ENCODE data around the gene DLG2. TPM values are rescaled to one million over a fixed set of nuclear protein-coding genes. Genes with fewer than 3 reads are reported as not detected.

Gene DLG2
- total RNA-seq, 1 donor from 2014 or later, result 5.9 TPM

GRCh38 chr11:84721561-84721961 is 905.6 kb downstream of the DLG2 start:
- Mint-ChIP-seq H3K36me3 (no peaks in the 10 kb centered on the region), H3K9me3 (no peaks in the 10 kb centered on the region), H3K4me1 (ENCODE audit: unreplicated experiment) (peaks cover 5% of the 10 kb centered on the region), H3K4me3 (peak overlapping the region; percentile 85), H3K27ac (no peak overlapping the region), H3K27me3 (peaks cover 55% of the 10 kb centered on the region)
- no peak for DNase-seq (ENCODE audit: extremely low spot score, unreplicated experiment)
- no peak for TF ChIP-seq CTCF (conservative IDR thresholded peaks at IDR 0.05)

DNA sequence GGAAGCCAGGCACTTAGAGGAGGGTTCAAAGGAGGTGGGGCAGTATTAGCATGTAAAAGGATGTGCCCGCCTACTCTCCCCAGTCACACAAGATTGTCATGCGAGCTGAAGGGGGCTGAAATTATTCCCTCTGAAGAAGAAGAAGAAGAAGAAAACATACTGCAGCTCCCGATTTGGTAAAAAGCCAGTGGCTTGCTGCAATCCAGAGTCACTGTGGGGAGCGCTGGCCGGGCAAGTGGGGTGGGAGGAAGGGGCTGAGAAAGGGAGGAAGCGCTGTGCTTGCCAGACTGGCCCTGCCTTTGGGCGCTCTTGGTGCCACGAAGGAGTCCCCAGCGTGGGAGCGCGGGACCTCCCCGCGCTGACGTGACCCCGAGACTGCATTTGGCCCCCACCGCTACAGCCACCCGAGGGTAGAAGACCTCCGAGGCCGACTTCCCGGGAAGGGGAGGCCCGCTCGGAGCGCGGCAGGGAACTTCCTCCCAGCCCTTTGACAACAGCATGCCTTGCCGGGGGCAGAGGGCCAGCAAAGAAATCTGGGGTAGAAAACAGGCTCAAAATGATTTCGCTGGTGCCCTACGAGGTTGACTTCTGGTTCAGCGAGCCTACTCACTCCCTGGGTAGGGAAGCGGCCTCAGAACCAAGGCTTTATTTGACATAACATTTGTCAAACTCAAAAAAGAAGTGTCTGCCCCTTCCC is 906.3 kb downstream of the DLG2 start:
- Mint-ChIP-seq H3K9me3 (no peaks in the 10 kb centered on the region), H3K36me3 (no peaks in the 10 kb centered on the region), H3K27ac (no peak overlapping the region), H3K4me1 (ENCODE audit: unreplicated experiment) (peaks cover 5% of the 10 kb centered on the region), H3K27me3 (peaks cover 57% of the 10 kb centered on the region), H3K4me3 (peak overlapping the region; percentile 85)
- TF ChIP-seq CTCF (conservative IDR thresholded peaks at IDR 0.05), result no peak
- no peak for DNase-seq (ENCODE audit: extremely low spot score, unreplicated experiment)

- no peaks in the 10 kb centered on the region for H3K36me3 Mint-ChIP-seq
- DNase-seq (ENCODE audit: extremely low spot score, unreplicated experiment), result no peak
- no peak for TF ChIP-seq CTCF (conservative IDR thresholded peaks at IDR 0.05)
- no peak overlapping the region for H3K27ac Mint-ChIP-seq
- peaks cover 5% of the 10 kb centered on the region for H3K4me1 Mint-ChIP-seq (ENCODE audit: unreplicated experiment)
- H3K27me3 Mint-ChIP-seq, result peaks cover 62% of the 10 kb centered on the region
- peak overlapping the region; percentile 83 for H3K4me3 Mint-ChIP-seq
- H3K9me3 Mint-ChIP-seq, result no peaks in the 10 kb centered on the region
These were observed 907.1 kb downstream of the DLG2 start for GRCh38 chr11:84719935-84720577.

DNA sequence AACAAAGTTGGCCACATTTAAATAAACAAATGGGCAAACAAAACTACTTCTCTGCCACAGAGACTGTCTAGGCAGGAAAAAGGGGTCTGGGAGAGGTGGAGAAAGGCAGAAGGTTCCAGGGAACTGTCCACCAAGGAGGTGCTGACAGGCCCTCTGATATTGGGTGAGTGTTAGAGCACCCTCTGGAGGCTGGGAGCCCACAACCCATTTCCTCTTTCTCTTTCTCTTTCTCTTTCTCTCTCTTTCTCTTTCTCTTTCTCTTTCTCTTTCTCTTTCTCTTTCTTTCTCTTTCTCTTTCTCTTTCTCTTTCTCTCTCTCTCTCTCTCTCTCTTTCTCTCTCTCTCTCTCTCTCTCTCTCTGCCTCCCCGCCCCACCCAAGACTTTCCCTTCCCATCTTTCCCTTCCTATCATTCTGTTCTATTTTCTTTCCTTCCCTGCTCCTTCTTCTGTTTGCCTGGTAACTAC is 912.8 kb downstream of the DLG2 start:
- H3K36me3 Mint-ChIP-seq, result no peaks in the 10 kb centered on the region
- no peaks in the 10 kb centered on the region for H3K9me3 Mint-ChIP-seq
- peak; percentile 71 for DNase-seq (ENCODE audit: extremely low spot score, unreplicated experiment)
- peak overlapping the region; percentile 27 for H3K4me3 Mint-ChIP-seq
- no peaks in the 10 kb centered on the region for H3K4me1 Mint-ChIP-seq (ENCODE audit: unreplicated experiment)
- H3K27me3 Mint-ChIP-seq, result peaks cover 33% of the 10 kb centered on the region
- H3K27ac Mint-ChIP-seq, result no peak overlapping the region
- TF ChIP-seq CTCF (conservative IDR thresholded peaks at IDR 0.05), result peak; percentile 72

DNA sequence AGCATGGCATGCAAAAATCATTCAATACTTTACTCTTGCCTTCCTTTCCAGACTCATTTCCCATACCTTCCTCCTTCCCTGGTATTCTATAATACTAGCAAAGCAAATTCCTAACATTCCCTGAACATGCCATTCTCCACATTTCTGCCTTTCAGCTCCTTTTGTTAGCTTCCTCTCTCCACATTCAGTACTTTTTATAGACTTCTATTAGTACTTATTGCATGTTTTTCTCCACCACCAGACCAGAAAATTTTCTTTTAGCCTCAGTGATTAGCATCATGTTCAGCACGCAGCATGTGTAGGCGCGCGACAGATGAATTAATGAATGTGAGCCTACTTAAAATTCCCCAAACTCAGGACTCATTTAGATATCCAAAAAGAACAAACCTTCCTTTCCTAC is 935.3 kb downstream of the DLG2 start:
- H3K4me1 Mint-ChIP-seq (ENCODE audit: unreplicated experiment), result no peaks in the 10 kb centered on the region
- no peak overlapping the region for H3K4me3 Mint-ChIP-seq
- DNase-seq (ENCODE audit: extremely low spot score, unreplicated experiment), result no peak
- no peaks in the 10 kb centered on the region for H3K9me3 Mint-ChIP-seq
- H3K36me3 Mint-ChIP-seq, result no peaks in the 10 kb centered on the region
- no peak overlapping the region for H3K27ac Mint-ChIP-seq
- no peak for TF ChIP-seq CTCF (conservative IDR thresholded peaks at IDR 0.05)
- H3K27me3 Mint-ChIP-seq, result no peaks in the 10 kb centered on the region
